SH-SY5Y (cell line): ENCODE measurements around the gene PRDX4.

Source experiments
- GATA2 ChIP-seq: IDR thresholded peaks from 2 replicates; pipeline ENCODE4 v1.6.1; 2011; ENCODE audit warnings: mild to moderate bottlenecking, low read depth, low read length
- GATA3 ChIP-seq: IDR thresholded peaks from 2 replicates; pipeline ENCODE4 v1.6.1; 2011; ENCODE audit warnings: low read depth, mild to moderate bottlenecking, low read length, moderate library complexity

- no peak for TF ChIP-seq GATA2
- no peak for TF ChIP-seq GATA3
These were observed 59.9 kb downstream of the PRDX4 start for GRCh38 chrX:23727206-23727605.
